ENCODE results near the gene STAT5A. TPM values are rescaled to one million over a fixed set of nuclear protein-coding genes. Genes with fewer than 3 reads are reported as not detected.

The STAT5A gene
- total RNA-seq, 4 donors from 2014 or later: 151 to 200 (median 171) TPM

- ATAC-seq (ENCODE audit: low FRiP score) (no peak), DNase-seq (ENCODE audit: low spot score) (peak; percentile 15)
These were observed 6.7 kb upstream of the STAT5A start for GRCh38 chr17:42281571-42282096.

GRCh38 chr17:42282478-42283080, 5.7 kb upstream of the STAT5A start:
- ATAC-seq (ENCODE audit: low FRiP score) (no peak), DNase-seq (ENCODE audit: low spot score) (peak; percentile 18)
- TF ChIP-seq CTCF (IDR thresholded peaks at IDR 0.05): no peak

More at GRCh38 chr17:42281571-42282096, 6.7 kb upstream of the STAT5A start:
- no peak for TF ChIP-seq CTCF (IDR thresholded peaks at IDR 0.05)

- ATAC-seq (ENCODE audit: low FRiP score) (no peak), DNase-seq (ENCODE audit: low spot score) (peak; percentile 18)
- TF ChIP-seq CTCF (IDR thresholded peaks at IDR 0.05): no peak
These were observed 4.9 kb upstream of the STAT5A start for GRCh38 chr17:42283241-42284023.

- no peak for ATAC-seq (ENCODE audit: low FRiP score)
- TF ChIP-seq CTCF (IDR thresholded peaks at IDR 0.05): no peak
- no peak for DNase-seq (ENCODE audit: low spot score)
These were observed 4.3 kb upstream of the STAT5A start for GRCh38 chr17:42284024-42284369.

GRCh38 chr17:42284566-42284965, 3.7 kb upstream of the STAT5A start:
- no peak for ATAC-seq (ENCODE audit: low FRiP score)
- TF ChIP-seq CTCF (IDR thresholded peaks at IDR 0.05): no peak
- DNase-seq (ENCODE audit: low spot score): no peak

GRCh38 chr17:42285346-42286050, 2.8 kb upstream of the STAT5A start:
- ATAC-seq (ENCODE audit: low FRiP score): no peak
- no peak for TF ChIP-seq CTCF (IDR thresholded peaks at IDR 0.05)
- no peak for DNase-seq (ENCODE audit: low spot score)
